ENCODE results near the gene FCER1G. TPM values are rescaled to one million over a fixed set of nuclear protein-coding genes. Genes with fewer than 3 reads are reported as not detected.

FCER1G gene
- polyA plus RNA-seq, 1 donor from 2014 or later = 6.6 TPM

Other genes with a start within 250 kb of the FCER1G start
- 4.8 TPM for gene F11R, start 194.1 kb upstream of the FCER1G start, polyA plus RNA-seq
- gene TSTD1, start 176.3 kb upstream of the FCER1G start, polyA plus RNA-seq = 349 TPM
- 13.5 TPM for gene USF1, start 169.3 kb upstream of the FCER1G start, polyA plus RNA-seq
- 138 TPM for gene ARHGAP30, start 145.4 kb upstream of the FCER1G start, polyA plus RNA-seq
- gene NECTIN4, start 125.7 kb upstream of the FCER1G start, polyA plus RNA-seq = not detected
- gene KLHDC9, start 116.9 kb upstream of the FCER1G start, polyA plus RNA-seq = 5.0 TPM
- gene PFDN2, start 97.3 kb upstream of the FCER1G start, polyA plus RNA-seq = 95.2 TPM
- gene NIT1, start 97.2 kb upstream of the FCER1G start, polyA plus RNA-seq = 19.7 TPM
- gene DEDD, start 82.6 kb upstream of the FCER1G start, polyA plus RNA-seq = 39.1 TPM
- 122 TPM for gene UFC1, start 61.3 kb upstream of the FCER1G start, polyA plus RNA-seq
- gene USP21, start 55.8 kb upstream of the FCER1G start, polyA plus RNA-seq = 30.1 TPM
- gene PPOX, start 48.9 kb upstream of the FCER1G start, polyA plus RNA-seq = 13.4 TPM
- gene B4GALT3, start 37.8 kb upstream of the FCER1G start, polyA plus RNA-seq = 44.2 TPM
- not detected for gene ADAMTS4, start 16.2 kb upstream of the FCER1G start, polyA plus RNA-seq
- 71.3 TPM for gene NDUFS2, start 12.9 kb upstream of the FCER1G start, polyA plus RNA-seq
- not detected for gene APOA2, start 8.3 kb downstream of the FCER1G start, polyA plus RNA-seq
- 3.8 TPM for gene TOMM40L, start 10.8 kb downstream of the FCER1G start, polyA plus RNA-seq
- not detected for gene NR1I3, start 22.9 kb downstream of the FCER1G start, polyA plus RNA-seq
- not detected for gene PCP4L1, start 43.5 kb downstream of the FCER1G start, polyA plus RNA-seq
- gene MPZ, start 94.7 kb downstream of the FCER1G start, polyA plus RNA-seq = not detected
- 173 TPM for gene SDHC, start 99.1 kb downstream of the FCER1G start, polyA plus RNA-seq
- not detected for gene CFAP126, start 152.6 kb downstream of the FCER1G start, polyA plus RNA-seq

Measured in IgD-negative memory B cell (primary cell).